ENCODE data around the gene MS4A15.
"Not testable (repeated sequence)": the region's sequence is repeated elsewhere in the genome, so short reads cannot be mapped to it uniquely, and the experiment has no call there.

MS4A15 gene, protein sequence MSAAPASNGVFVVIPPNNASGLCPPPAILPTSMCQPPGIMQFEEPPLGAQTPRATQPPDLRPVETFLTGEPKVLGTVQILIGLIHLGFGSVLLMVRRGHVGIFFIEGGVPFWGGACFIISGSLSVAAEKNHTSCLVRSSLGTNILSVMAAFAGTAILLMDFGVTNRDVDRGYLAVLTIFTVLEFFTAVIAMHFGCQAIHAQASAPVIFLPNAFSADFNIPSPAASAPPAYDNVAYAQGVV

DNA sequence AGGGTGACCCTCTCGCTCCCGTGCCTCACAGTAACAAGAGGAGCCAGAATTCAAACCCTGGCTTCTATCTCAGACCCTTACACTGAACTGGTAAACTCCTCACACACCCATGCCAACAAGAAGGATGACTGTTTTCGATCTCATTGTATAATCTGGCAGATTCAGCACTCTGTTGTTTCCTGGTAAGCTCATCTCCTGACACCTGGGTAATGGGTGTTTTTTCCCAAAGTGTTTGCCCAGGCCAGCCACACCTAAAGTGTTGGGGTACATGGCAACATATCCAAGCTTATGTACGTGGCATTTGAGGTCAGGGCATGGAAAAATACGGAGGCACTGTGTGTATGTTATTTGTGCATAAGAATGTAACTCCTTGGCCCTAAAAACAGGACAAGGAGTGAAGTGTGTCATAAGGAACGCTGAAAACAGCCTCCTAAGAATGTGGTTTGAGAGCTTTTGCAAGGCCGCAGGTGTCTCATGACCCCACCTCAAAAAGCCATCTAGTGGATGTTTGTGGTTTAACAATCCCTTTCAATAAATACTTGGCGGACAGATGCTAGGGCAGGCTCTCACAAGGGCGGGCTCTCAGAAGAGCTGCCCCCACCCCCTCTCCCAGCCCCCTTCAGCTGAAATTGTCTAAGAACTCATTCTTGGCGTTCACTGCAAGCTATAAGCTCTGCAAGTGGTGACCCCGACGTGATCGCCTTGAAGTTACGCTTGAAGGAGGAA is at the start of gene MS4A15:
TSS of gene MS4A15 (plus strand) at position 561 of the 726 bp plus-strand sequence. CDS start 6,867 bp downstream, outside the sequence.
- no peak within 1 kb of the TSS for H3K27ac Mint-ChIP-seq
- peaks cover 35% of the 10 kb centered on the region for H3K27me3 Mint-ChIP-seq (ENCODE audit: low read depth, poor library complexity)
- H3K4me3 Mint-ChIP-seq, result no peak within 1 kb of the TSS
- DNase-seq, result no peak
- no peaks in the 10 kb centered on the region for H3K4me1 Mint-ChIP-seq
- H3K9me3 Mint-ChIP-seq, result peaks cover 9% of the 10 kb centered on the region
- H3K36me3 Mint-ChIP-seq (ENCODE audit: low read depth), result no peaks in the 10 kb centered on the region
- TF ChIP-seq, protein P1, sequence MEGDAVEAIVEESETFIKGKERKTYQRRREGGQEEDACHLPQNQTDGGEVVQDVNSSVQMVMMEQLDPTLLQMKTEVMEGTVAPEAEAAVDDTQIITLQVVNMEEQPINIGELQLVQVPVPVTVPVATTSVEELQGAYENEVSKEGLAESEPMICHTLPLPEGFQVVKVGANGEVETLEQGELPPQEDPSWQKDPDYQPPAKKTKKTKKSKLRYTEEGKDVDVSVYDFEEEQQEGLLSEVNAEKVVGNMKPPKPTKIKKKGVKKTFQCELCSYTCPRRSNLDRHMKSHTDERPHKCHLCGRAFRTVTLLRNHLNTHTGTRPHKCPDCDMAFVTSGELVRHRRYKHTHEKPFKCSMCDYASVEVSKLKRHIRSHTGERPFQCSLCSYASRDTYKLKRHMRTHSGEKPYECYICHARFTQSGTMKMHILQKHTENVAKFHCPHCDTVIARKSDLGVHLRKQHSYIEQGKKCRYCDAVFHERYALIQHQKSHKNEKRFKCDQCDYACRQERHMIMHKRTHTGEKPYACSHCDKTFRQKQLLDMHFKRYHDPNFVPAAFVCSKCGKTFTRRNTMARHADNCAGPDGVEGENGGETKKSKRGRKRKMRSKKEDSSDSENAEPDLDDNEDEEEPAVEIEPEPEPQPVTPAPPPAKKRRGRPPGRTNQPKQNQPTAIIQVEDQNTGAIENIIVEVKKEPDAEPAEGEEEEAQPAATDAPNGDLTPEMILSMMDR (IDR thresholded peaks at IDR 0.05), result peak; percentile 48

DNA sequence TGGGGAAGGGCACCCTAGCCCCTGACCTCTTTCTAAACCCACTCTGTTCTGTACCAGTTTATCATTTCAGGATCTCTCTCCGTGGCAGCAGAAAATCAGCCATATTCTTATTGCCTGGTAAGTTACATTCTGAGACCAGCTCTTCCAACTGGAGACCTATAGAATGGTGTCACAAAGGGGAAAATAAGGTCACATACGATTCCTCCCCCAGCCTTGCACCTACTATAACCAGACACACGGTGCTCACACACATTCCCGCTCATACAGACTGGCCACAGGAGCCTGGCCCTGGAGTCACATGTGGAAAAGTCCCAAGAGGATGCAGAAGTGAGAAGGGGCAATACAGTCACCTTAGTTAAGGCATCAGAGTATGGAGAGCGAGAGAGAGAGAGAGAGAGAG is 49.7 kb upstream of the MS4A15 start:
- no peak overlapping the region for H3K27ac Mint-ChIP-seq
- TF ChIP-seq, protein P1 (IDR thresholded peaks at IDR 0.05), result no peak
- H3K4me3 Mint-ChIP-seq, result no peak overlapping the region
- no peaks in the 10 kb centered on the region for H3K4me1 Mint-ChIP-seq
- peaks cover 26% of the 10 kb centered on the region for H3K27me3 Mint-ChIP-seq (ENCODE audit: low read depth, poor library complexity)
- no peaks in the 10 kb centered on the region for H3K36me3 Mint-ChIP-seq (ENCODE audit: low read depth)
- DNase-seq, result no peak
- H3K9me3 Mint-ChIP-seq, result no peaks in the 10 kb centered on the region

- Mint-ChIP-seq H3K9me3 (no peaks in the 10 kb centered on the region), H3K27ac (no peak overlapping the region), H3K27me3 (ENCODE audit: low read depth, poor library complexity) (peaks cover 22% of the 10 kb centered on the region), H3K4me1 (no peaks in the 10 kb centered on the region), H3K4me3 (no peak overlapping the region), H3K36me3 (ENCODE audit: low read depth) (no peaks in the 10 kb centered on the region)
- DNase-seq, result no peak
- TF ChIP-seq, protein P1 (IDR thresholded peaks at IDR 0.05), result no peak
Measured at GRCh38 chr11:60710482-60710881, 46.2 kb upstream of the MS4A15 start.

DNA sequence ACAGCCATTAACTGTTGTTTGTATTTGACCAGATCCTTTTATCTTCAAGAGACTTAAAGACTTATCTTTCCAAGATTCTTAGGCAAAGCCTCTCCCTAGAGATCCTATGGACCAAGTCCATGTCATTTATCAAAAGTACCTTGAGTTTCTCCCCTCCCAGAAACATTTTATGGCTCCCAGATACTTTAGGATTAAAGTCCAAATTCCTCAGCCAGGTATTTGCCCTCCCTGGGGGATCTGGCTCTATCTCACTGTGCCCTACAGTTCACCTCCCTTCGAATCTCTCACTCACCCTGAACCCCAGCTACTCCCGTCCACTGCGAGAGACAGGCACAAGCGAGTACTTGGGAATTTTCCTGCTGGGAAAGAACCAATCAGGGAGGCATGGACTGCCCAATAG is 45.4 kb upstream of the MS4A15 start:
- Mint-ChIP-seq H3K27ac (no peak overlapping the region), H3K36me3 (ENCODE audit: low read depth) (no peaks in the 10 kb centered on the region), H3K4me3 (no peak overlapping the region), H3K4me1 (no peaks in the 10 kb centered on the region), H3K9me3 (no peaks in the 10 kb centered on the region), H3K27me3 (ENCODE audit: low read depth, poor library complexity) (peaks cover 26% of the 10 kb centered on the region)
- TF ChIP-seq, protein P1 (IDR thresholded peaks at IDR 0.05), result no peak
- DNase-seq, result no peak

DNA sequence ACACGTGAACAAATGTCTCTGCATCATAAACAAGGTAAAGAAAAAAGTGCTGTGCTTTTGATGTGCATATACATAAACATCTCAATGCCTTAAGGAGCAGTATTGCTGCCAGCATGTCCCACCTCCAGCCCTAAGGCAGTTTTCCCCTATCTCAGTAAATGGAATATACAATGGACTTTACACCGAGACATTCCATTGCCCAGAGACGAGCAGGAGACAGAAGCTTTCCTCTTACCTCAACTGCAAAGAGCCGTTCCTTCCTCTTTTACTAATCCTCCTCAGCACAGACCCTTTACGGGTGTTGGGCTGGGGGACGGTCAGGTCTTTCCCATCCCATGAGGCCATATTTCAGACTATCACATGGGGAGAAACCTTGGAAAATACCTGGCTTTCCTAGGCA is 43.2 kb upstream of the MS4A15 start:
- not testable (repeated sequence) for H3K27ac Mint-ChIP-seq; H3K4me3 Mint-ChIP-seq; H3K36me3 Mint-ChIP-seq (ENCODE audit: low read depth); H3K9me3 Mint-ChIP-seq; DNase-seq; H3K4me1 Mint-ChIP-seq
- H3K27me3 Mint-ChIP-seq (ENCODE audit: low read depth, poor library complexity), result peaks cover 11% of the 10 kb centered on the region

DNA sequence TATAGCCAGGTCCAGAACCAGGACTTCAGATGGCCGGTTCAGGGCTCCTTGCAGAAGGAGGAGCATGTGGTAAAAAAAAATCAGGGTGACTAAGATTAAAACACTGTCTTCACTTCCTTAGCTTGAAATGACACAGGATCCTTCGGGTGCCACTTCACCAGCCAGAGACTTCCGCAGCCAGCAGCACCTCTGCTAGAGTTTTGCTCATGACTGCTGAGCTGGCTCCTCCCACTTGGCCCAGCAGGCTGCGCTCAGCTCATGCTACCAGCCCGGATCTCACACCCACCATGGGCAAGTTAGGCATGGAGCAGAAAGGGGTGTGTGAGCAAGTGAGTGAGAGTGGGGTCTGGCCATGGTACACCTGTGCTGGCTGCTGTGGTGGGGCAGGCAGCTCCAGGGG is 38.7 kb upstream of the MS4A15 start:
- TF ChIP-seq, protein P1 (IDR thresholded peaks at IDR 0.05), result no peak
- no peaks in the 10 kb centered on the region for H3K36me3 Mint-ChIP-seq (ENCODE audit: low read depth)
- H3K27ac Mint-ChIP-seq, result no peak overlapping the region
- peaks cover 19% of the 10 kb centered on the region for H3K9me3 Mint-ChIP-seq
- DNase-seq, result no peak
- no peaks in the 10 kb centered on the region for H3K4me1 Mint-ChIP-seq
- H3K4me3 Mint-ChIP-seq, result no peak overlapping the region
- peaks cover 12% of the 10 kb centered on the region for H3K27me3 Mint-ChIP-seq (ENCODE audit: low read depth, poor library complexity)
